GM19043 (cell line): Measurements from ENCODE around the gene HIVEP3.

Source experiments
- ATAC-seq: cut with Tn5 transposase; IDR thresholded peaks from one replicate; pipeline ENCODE4 v1.9.1; 2021; ENCODE audit warnings: low read depth; ENCODE audit not compliant: unreplicated experiment

The HIVEP3 gene

DNA sequence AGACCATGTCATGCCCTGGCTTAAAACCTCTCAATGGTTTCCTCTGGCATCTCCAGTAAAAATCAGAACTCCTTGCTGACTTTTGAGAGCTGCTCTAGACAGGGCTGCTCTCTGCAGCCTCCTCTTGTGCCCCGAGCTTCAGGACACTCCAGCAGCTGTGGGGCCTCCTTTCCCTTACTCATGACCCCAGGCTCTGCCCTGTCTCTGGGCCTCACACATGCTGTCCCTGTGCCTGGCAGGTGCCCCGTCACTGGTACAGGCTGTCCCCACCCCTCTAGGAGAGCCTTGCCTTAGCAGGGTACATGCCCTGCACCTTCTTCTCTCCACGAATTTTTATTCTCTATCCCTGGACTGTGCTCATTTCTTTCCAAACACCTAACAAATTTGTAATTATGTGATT is 43.2 kb downstream of the HIVEP3 start:
- no peak for ATAC-seq

DNA sequence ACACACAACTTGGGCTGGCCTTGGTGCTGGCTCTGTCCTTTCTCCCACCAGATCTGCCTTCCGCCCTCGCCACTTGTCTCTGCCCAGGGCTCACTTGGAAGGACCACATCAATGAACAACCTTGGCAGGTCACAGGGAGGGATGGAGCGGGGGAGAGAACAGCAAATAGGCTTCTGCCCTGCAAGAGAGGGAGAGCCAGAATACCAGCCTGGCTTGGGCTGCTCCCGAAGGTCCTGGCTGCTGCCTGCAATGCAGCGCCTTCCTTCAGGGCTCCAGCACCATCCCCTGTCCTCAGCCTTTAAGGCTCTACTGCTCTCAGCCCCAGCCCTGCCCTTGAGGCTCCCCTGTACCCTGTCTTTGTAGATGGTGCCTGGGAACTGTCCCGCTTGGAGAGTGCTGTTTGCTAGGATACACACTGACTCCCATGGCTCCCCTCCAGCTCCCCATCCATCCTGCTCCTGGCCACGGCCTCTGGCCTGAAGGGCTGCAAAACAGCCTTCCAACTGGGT is 43.8 kb downstream of the HIVEP3 start:
- no peak for ATAC-seq

DNA sequence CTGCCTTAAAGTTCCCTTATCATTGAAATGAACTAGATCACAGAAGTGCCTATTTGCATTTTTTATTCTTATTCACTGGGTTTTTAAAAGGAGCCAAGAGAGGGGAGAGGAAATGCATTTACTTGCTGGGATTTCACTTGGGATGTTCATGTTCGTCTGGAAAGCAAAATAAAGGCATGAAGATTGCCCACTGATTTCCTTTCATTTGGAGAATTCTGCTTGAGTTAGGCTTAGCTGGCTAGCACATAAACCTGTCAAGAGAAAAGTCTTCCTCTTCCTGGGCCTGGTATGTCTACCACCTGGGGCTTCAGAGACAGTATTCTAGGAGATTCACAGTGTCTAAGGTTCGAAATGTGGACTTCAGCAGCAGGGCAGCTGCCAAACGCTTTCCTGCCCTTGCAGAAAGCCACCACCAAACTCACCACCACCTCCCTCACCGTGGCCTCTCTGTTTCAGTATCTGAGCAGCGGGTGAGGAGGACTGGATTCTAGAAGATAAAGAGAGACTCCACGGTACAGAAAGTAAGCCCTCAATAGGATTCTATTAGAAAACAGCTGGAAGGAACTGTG is 44.5 kb downstream of the HIVEP3 start:
- ATAC-seq = no peak

DNA sequence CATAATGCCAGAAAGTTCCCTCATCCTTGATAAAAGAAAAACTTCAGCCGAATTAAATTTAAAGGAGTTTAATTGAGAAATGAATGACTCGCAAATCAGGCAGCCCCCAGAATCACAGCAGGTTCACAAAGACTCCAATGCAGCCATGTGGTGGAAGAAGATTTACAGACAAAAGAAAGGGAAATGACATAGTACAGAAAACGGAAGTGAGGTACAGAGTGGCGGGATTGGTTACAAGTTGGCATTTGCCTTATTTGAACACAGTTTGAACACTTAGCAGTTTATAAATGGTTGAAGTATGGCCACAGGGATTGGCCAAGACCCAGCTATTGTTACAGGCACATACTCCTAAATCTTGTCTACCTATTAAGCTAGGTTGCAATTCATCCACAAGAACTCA is 46.6 kb downstream of the HIVEP3 start:
- ATAC-seq = no peak

DNA sequence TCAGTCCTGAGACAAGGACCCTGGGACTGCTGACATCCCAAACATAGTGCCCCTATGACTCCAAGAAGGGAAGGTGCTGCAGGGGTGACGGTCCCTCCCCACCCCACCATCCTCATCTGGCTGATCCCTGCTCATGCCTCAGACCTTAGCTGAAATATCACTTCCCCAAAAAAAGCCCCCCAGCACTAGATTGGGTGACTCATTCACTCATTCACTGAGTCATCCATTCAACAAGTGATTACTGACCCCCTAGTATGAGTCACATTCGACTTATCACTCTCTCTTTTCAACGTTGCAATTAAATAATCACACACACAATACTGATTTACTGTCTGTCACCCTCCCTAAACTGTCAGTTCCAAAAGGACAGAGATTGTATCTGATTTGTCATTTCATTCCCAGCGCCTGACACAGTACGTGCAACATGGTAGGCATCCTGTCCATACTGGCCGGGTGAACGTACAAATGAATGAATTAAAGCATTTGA is 48.6 kb downstream of the HIVEP3 start:
- ATAC-seq = no peak

DNA sequence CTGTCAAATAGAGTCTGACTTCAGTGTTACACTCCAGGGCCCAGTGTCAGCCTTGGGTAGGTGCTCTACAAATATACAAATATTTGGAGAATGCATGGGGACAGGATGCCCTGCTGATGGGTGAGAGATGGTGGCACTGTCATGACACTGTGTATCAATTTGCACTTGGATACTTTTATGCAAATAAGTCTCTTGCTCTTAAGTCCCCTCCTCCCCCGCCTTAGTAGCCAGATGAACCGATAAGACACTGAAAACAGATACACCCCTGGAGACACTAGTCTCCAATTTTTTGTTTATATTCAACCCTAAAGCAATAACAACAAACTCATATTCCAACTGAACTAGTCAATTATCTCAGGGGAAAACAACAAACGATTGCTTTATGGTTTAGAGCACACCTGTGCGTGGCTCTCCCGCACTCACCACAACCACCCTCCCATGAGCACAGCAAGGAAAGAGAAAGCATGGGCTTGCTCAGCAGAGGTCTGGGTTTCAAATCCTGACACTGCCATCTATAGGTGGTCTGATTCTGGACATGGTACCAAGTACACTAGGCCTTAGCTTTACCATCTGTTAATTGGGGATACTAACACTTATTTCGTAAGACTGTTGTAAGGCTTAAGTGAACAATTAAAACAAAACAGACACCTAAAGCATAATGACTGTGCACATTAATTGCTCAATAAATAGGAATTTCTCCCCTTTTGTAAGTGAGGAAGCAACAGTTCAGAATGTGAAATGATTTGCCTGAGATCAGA is 50.3 kb downstream of the HIVEP3 start:
- peak; percentile 61 for ATAC-seq

DNA sequence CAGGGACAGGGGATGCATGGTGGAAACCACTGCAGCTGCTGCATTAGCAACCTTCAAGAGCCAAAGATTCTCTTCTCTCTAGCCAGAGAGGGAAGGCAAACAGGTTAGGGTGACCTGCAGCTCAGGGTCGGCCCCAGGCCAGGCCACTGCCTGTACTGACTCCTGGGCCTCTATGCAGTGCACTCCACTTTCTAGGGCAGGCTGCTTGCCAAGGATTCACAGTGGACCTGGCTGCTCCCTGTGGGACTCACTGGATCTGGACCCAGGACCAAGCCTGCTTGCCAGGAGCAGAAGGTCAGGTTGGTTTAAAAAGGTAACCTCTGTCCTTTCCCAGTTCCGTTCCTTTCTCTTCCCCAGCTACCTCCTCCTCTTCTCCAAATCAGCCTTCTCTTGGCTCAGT is 52.4 kb downstream of the HIVEP3 start:
- no peak for ATAC-seq

DNA sequence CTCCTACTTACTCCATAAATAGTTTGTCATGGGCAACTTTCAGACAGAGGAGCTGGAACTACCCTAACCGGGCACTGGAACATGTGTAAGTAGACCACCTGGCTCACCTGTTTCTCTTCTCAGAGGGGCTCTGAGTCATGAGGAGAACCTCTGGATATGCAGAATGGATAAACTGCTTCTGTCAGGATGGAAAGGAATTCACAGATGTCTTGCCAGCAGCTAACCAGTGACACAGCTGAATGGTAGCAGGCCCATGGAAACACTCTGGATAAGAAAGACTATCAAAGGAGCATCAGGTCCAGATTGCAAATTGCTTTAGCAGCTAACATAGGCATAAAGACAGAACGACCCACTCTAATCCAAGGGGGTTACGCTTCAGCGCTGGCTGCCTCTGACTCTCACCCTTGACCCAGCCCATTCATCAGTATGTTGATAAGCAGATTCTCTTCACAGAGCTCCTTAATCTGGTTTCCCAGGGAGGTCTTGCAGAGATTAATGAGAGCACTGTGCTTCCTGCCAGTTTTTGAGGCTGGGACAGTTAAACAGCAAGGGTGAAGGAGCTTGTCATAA is 54.2 kb downstream of the HIVEP3 start:
- no peak for ATAC-seq

DNA sequence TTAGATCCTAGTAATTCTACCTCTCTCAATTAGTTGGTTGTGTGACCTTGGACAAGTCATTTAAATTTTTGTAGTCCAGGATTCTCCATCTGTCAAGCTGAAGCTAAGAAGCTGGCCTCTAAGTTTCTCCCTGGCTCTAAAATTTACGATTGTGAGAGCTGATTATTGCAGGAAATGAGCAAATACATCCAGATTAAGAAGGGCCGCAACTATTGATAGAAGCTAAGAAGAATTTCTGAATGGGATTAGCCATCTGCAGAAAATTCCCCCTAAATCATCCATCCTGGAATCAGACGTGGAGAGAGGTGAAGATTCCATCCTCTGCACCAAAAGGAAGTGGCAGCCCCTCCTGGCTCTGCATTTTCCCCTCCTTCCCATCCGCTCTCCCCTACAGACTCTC is 55.0 kb downstream of the HIVEP3 start:
- no peak for ATAC-seq

DNA sequence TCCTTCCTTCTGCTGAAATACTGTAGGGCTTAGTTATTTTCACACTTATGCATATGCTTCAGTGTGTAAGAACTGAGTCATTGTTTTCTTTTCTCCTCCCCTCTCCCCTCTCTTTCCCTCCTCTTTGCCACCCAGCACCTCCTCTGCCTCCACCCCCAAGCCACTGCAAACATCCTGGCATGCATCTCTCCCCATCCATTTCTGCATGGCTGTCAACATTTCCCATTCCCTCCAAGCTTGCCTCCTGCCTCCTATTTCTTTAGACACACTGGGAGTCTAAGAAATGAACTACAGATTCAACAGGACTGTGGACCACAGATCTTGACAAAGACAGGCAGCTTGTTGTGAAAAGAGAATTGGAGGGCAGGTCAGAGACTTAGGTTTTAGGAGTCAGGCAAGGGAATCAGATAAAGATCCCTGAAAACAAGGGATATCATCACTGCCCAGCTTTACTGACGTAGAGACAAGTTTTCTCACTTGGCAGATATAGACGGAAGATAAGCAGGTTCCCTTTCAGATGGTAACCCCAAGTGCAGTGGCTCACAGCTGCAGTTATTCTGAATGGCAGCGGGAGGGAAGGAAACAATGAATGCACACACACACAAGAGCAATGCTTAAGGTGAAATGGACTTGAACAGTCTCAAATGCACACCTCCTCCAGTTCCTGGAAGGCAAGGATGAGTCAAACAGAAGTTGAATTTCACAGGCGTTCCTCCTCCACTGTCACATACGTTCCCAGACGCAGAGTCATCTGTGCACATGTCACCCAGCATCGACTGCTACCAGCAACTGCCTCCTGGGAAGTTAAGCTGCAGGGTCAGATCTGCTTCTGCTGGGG is 56.1 kb downstream of the HIVEP3 start:
- no peak for ATAC-seq

DNA sequence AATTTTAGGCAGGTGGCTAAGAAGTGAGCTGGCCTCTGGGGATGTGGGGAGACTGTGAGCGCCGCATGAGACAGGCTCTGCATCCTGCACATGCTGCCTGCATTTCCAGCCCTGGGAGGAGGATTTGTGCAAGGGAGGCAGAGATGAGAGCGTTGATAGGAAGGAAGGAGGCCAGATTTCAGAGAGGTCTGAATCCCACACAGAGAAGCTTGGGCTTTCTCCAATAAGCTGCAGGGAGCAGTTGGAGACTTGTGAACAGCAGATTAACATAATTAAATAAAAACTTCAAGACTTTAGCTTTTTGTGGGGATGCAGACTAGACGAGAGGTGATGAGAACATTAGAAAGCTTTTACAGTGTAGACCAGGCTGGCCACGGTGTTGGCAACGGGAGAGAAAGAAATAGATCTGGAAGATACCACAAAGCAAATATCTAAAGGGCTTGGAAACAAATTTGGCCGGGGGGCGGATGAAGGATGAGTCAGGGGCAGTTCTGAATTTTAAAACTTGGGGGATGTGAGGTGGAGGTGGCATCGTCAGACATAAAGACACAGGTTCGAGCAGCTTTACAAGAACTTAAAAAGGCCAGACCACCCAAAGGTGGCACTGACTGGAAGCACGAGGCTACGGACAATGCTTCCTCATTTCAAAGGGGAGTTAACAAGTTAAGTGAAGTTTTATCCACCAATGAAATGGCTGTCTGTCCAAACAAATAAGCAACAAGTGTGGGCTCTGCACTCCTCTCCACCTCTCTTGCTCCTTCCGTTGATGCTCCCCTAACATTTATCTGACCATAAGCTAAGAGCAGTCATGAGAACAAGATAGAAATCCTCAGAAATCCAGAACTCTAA is 57.0 kb downstream of the HIVEP3 start:
- no peak for ATAC-seq

DNA sequence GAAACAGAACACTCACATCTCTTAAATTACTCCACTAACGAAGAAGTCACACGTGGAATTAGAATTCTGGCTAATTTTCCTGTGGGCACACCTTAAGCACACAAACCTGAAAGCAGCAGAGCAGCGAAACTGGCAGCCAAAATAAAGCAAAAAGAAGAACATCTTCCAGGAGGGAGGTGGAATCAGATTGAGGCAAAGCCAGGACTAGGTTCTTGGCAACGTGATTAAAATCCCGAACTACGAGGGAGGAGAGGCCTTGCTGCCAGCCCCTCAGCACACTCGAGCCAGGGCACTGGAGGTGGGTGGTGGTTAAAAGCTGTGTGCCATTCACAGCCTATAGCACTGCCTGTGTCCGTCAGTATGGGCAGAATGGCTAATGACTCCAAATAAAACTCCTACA is 58.0 kb downstream of the HIVEP3 start:
- no peak for ATAC-seq

DNA sequence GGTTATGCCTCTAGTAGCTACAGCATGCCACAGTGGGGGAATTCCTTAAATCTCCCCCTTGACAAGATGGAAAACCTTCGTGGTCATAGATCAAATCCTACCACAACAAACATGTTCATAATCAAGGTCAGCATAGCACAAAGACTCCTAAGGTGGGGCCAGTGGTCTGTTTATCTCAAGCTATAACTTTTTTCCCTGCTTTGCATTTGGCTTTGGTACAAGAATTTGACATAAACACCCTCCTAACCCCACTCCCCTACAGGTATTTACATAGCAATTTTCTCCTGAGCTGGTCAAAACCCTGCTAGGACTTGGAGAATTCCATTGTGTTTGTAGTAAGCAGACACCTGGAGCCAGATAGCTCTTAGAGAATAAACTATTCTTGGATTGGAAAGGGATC is 58.5 kb downstream of the HIVEP3 start:
- ATAC-seq = no peak

DNA sequence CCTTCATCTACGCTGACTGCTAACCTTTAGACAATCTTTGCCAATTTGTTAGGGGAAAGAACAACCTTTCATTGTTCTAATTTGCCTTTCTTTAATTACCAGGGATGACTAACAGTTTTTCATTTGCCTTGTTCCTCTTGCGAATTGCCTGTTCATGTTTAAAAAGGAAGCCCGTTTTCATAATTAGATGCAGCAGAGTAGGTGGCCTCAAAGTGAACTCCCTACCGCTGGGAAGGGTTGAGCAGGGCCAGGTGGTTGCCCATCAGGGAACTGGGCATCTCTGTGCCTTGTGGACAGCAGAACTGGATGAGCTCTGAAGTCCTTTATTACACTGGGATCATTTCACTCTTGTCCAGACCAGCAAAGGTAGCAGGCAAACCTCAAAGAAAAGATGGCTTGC is 59.0 kb downstream of the HIVEP3 start:
- ATAC-seq = no peak

DNA sequence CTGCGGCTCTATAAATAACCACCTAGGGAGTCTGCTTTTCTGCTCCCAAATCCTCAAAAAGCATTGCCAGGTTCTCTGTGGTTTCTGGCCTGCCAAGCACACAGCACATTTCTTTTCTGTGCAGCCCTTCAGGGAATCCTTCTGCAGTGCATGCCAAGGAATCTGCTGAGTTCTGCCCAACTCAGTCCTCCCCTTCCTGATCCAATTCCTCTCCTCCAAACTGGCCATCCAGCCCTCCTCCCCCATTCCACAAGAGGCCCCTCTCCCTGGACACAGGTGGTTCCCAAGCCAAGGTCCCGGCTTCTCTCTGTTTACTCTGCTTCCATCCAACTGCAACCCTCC is 61.8 kb downstream of the HIVEP3 start:
- no peak for ATAC-seq

DNA sequence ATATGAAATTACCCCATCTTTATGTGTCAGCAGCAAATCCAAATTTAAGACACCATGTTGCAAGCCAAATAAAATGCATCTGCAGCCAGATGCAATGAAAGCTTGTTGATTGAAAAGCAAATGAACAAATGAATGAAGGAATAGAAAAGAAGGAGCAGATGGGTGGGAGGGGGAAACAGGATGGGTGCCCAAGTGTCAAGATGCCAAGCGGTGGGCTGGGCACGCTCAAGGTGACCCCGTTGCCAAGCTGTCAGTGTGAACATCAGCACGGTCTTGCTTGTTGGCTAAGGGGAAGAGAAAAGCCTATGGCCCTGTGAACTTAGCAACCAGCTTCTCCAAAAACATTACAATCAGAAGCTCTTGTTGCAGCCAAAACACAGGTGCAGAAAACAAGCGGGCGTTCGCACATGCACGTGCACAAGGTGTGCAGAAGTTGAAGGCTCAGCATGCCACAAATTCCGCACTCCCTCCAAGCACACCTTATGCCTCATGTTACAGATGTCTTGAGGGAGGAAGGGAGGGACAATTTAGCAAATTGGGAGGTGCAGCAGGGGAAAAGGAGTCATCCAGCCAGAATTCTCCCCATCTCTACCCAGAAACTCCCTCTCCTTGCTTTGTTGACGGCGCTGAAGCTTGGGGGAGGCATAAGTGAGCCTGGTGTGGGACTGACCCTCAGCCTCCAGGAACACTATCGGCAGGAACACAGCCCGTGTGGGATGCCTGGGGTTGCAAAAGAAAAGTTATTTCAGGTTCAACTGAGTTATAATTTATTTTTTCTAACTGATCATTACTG is 62.4 kb downstream of the HIVEP3 start:
- ATAC-seq = no peak

DNA sequence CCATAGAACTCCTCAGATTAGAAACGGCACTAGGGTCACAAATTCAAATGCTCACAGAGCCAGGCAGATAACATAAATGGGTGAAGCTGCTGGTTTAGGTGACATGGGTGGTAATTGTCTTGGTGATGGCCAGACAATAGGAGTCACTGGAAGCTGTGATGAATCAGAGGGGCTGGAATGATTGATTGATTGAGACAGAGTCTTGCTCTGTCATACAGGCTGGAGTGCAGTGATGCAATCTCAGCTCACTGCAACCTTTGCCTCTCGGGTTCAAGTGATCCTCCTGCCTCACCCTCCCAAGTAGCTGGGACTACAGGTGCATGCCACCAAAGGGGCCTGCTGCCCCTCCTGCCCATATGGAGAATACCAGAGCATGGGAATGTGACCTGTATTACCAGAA is 63.0 kb downstream of the HIVEP3 start:
- no peak for ATAC-seq

DNA sequence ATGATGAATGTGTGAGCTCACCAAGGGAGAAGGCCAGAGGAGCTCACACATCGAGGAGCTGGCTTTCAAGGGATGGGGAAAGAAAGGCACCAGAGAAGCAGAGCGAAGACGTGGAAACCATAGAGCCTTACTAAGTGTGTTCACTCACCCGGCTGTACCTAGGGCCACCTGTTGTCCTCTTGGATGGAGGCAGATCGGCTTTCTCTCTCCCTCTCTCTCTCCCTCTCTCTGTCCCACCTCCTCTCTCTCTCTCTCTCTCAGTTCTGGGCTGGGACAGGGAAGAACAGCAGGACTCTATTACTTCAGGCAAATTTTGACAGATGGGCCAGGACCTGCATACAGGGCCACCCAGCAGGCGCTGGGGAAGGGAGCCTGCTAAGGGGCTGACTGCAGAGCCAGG is 64.8 kb downstream of the HIVEP3 start:
- ATAC-seq = no peak

DNA sequence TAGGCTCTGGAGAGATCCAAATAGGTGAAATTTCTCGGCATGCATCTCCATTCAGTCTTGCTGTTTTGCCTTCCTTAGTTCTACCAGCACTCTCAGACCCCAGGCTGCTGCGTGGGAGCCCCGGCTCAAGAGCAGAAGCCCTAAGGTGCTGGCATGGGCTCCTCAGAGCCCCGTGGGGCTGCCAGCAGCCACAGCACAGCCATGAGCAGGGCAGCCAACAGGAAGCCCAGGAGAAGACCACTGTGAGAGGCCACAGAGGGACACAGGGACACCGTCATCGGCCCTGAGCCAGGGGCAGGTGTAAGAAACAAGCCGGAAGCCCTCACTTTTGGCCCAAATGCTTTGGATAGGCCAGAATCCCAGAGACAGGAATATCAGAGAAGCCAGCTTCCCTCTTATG is 66.6 kb downstream of the HIVEP3 start:
- ATAC-seq = no peak
